ENCODE data around the gene MBD5.
"Not testable (repeated sequence)": the region's sequence is repeated elsewhere in the genome, so short reads cannot be mapped to it uniquely, and the experiment has no call there.

Gene MBD5

GRCh38 chr2:148021059-148021861 lies at the start of gene MBD5:
TSS of gene MBD5 (plus strand) at chr2:148021091.
- DNase-seq (ENCODE audit: low read depth, low spot score) = no peak
- peak within 1 kb of the TSS; percentile 78 for H3K27ac ChIP-seq

- DNase-seq (ENCODE audit: low read depth, low spot score) = no peak
- H3K27ac ChIP-seq = no peak overlapping the region
Measured at GRCh38 chr2:147976102-147976501, 44.8 kb upstream of the MBD5 start.

- no peak for DNase-seq (ENCODE audit: low read depth, low spot score)
- no peak overlapping the region for H3K27ac ChIP-seq
Measured at GRCh38 chr2:147977679-147978078, 43.2 kb upstream of the MBD5 start.

- no peak overlapping the region for H3K27ac ChIP-seq
- no peak for DNase-seq (ENCODE audit: low read depth, low spot score)
Measured at GRCh38 chr2:147980940-147981528, 39.9 kb upstream of the MBD5 start.

GRCh38 chr2:147989102-147989501 lies 31.8 kb upstream of the MBD5 start:
- no peak for DNase-seq (ENCODE audit: low read depth, low spot score)
- H3K27ac ChIP-seq = no peak overlapping the region

- H3K27ac ChIP-seq = no peak overlapping the region
- no peak for DNase-seq (ENCODE audit: low read depth, low spot score)
Measured at GRCh38 chr2:147989809-147990403, 31.0 kb upstream of the MBD5 start.

GRCh38 chr2:147994965-147995364 lies 25.9 kb upstream of the MBD5 start:
- not testable (repeated sequence) for DNase-seq (ENCODE audit: low read depth, low spot score); H3K27ac ChIP-seq

GRCh38 chr2:147996828-147997227 lies 24.1 kb upstream of the MBD5 start:
- no peak overlapping the region for H3K27ac ChIP-seq
- no peak for DNase-seq (ENCODE audit: low read depth, low spot score)

- H3K27ac ChIP-seq = no peak overlapping the region
- no peak for DNase-seq (ENCODE audit: low read depth, low spot score)
Measured at GRCh38 chr2:147998203-147998602, 22.7 kb upstream of the MBD5 start.

GRCh38 chr2:147999126-147999525 lies 21.8 kb upstream of the MBD5 start:
- DNase-seq (ENCODE audit: low read depth, low spot score) = no peak
- no peak overlapping the region for H3K27ac ChIP-seq

GRCh38 chr2:148000095-148000494 lies 20.8 kb upstream of the MBD5 start:
- H3K27ac ChIP-seq = no peak overlapping the region
- no peak for DNase-seq (ENCODE audit: low read depth, low spot score)

GRCh38 chr2:148002420-148002819 lies 18.5 kb upstream of the MBD5 start:
- not testable (repeated sequence) for DNase-seq (ENCODE audit: low read depth, low spot score); H3K27ac ChIP-seq

GRCh38 chr2:148006249-148007007 lies 14.5 kb upstream of the MBD5 start:
- no peak for DNase-seq (ENCODE audit: low read depth, low spot score)
- H3K27ac ChIP-seq = no peak overlapping the region

GRCh38 chr2:148007219-148007900 lies 13.5 kb upstream of the MBD5 start:
- no peak for DNase-seq (ENCODE audit: low read depth, low spot score)
- H3K27ac ChIP-seq = no peak overlapping the region

GRCh38 chr2:148008411-148008810 lies 12.5 kb upstream of the MBD5 start:
- DNase-seq (ENCODE audit: low read depth, low spot score); H3K27ac ChIP-seq: not testable (repeated sequence)

- no peak overlapping the region for H3K27ac ChIP-seq
- no peak for DNase-seq (ENCODE audit: low read depth, low spot score)
Measured at GRCh38 chr2:148013876-148014275, 7.0 kb upstream of the MBD5 start.

GRCh38 chr2:148014616-148015015 lies 6.3 kb upstream of the MBD5 start:
- no peak overlapping the region for H3K27ac ChIP-seq
- no peak for DNase-seq (ENCODE audit: low read depth, low spot score)

- H3K27ac ChIP-seq = peak within 1 kb of the TSS; percentile 78
- peak; percentile 97 for DNase-seq (ENCODE audit: low read depth, low spot score)
Measured at GRCh38 chr2:148020111-148021058, 506 bp upstream of the MBD5 start, which contains the start of gene ORC4. TSS of gene ORC4 (minus strand) at chr2:148020737. CDS start at chr2:147975958, 44,779 bp downstream.

GRCh38 chr2:148021886-148022285 lies 995 bp downstream of the MBD5 start:
- no peak for DNase-seq (ENCODE audit: low read depth, low spot score)
- peak overlapping the region; percentile 78 for H3K27ac ChIP-seq

All from epithelial cell of prostate (primary cell).